K562 (cell line): ENCODE data around the gene LONRF2. TPM values are rescaled to one million over a fixed set of nuclear protein-coding genes. Genes with fewer than 3 reads are reported as not detected.

Experiments used
- BRD4 ChIP-seq: fragments of 200-600 bp; sonication (generic); IDR thresholded peaks from 2 replicates; pipeline ENCODE4 v1.6.1; 2017; ENCODE audit warnings: inconsistent platforms
- ETV5 ChIP-seq: sonication (generic); formaldehyde crosslinking; IDR thresholded peaks from 2 replicates; pipeline ENCODE4 v1.4.0; 2020; ENCODE audit warnings: low read depth, mild to moderate bottlenecking, missing genetic modification reagents
- NR1H2 ChIP-seq: sonication (generic); formaldehyde crosslinking; IDR thresholded peaks from 2 replicates; pipeline ENCODE4 v1.4.0; 2020; ENCODE audit warnings: mild to moderate bottlenecking, missing genetic modification reagents
- SIN3A ChIP-seq, 2 experiments: fragments of 150-350 bp in 1 of 2; IDR thresholded peaks; 2 replicates each; pipeline ENCODE4 v1.6.1; 2011 to 2016; ENCODE audit warnings: borderline replicate concordance in 2 of 2, low read depth in 2 of 2, low read length in 2 of 2, mild to moderate bottlenecking in 2 of 2, moderate library complexity in 2 of 2; ENCODE audit not compliant: control insufficient read depth in 1 of 2
- TBP ChIP-seq: optimal IDR thresholded peaks from 2 replicates; pipeline ENCODE3; 2011; ENCODE audit warnings: low read depth, low read length, improper control_type of control experiment
- TCFL5 ChIP-seq: fragments of 250-450 bp; sonication (Bioruptor Pico); conservative IDR thresholded peaks from 2 replicates; pipeline ENCODE4 v1.6.1; 2021; ENCODE audit warnings: mild to moderate bottlenecking, moderate library complexity, matching md5 sums
- TEAD4 ChIP-seq, 2 experiments: sonication (generic) in 1 of 2; formaldehyde crosslinking in 1 of 2; IDR thresholded peaks; 2 replicates each; pipeline versions ENCODE4 v1.6.1 to v1.8.0; 2012 to 2022; ENCODE audit warnings: borderline replicate concordance in 1 of 2, inconsistent platforms in 1 of 2, low read length in 1 of 2, mild to moderate bottlenecking in 1 of 2, missing genetic modification reagents in 1 of 2
- YY1 ChIP-seq, 3 experiments: IDR thresholded peaks; 2 replicates each; pipeline ENCODE4 v1.6.1; 2011; ENCODE audit warnings: low read length in 2 of 3, mild to moderate bottlenecking in 2 of 3, moderate library complexity in 2 of 3, borderline replicate concordance in 1 of 3, control low read depth in 1 of 3, low read depth in 1 of 3; ENCODE audit not compliant: insufficient read depth in 3 of 3, insufficient replicate concordance in 2 of 3, control insufficient read depth in 1 of 3, insufficient read length in 1 of 3; ENCODE audit errors: extremely low read depth in 1 of 3
- ZFX ChIP-seq: sonication (generic); formaldehyde crosslinking; IDR thresholded peaks from 2 replicates; pipeline ENCODE4 v1.8.0; 2022; ENCODE audit warnings: mild to moderate bottlenecking, missing genetic modification reagents, moderate library complexity
- ZNF444 ChIP-seq: fragments of 250-450 bp; sonication (Bioruptor Pico); IDR thresholded peaks from 2 replicates; pipeline ENCODE4 v1.4.0; 2020; ENCODE audit warnings: mild to moderate bottlenecking, moderate library complexity
- polyA plus RNA-seq, 8 experiments: library from polyadenylated mRNA; depleted of rRNA in 4 of 8; stranded (reverse) in 5 of 8; unstranded in 3 of 8; fragments of >200 nt; fragmentation: Nextera tagmentation in 2 of 8; fragmentation: Illumina TruSeq in 1 of 8; extraction: Ambion mirVana in 2 of 8; extraction: Trizol in 1 of 8; gene quantifications; 2 replicates each; pipeline versions ENCODE4 v1.2.1 to v1.2.3, GENCODE V29; 2011 to 2014; ENCODE audit warnings: inconsistent platforms in 1 of 8, missing spikeins in 1 of 8
- total RNA-seq, 7 experiments: library from RNA; depleted of rRNA in 6 of 7; stranded (reverse); fragments of >200 nt in 6 of 7; fragmentation: Illumina TruSeq in 2 of 7; extraction: Trizol in 2 of 7; gene quantifications; 2 replicates each; pipeline versions ENCODE4 v1.2.1 to v1.2.3, GENCODE V29; 2011 to 2021; ENCODE audit warnings: low replicate concordance in 1 of 7
- TF ChIP-seq, protein P1 (sequence below), 2 experiments: fragments of 450-650 bp in 1 of 2; IDR thresholded peaks; 2 replicates each; pipeline ENCODE4 v1.6.1; 2011 to 2017; ENCODE audit warnings: low read depth in 2 of 2, antibody characterized with exemption in 1 of 2, borderline replicate concordance in 1 of 2, low read length in 1 of 2, mild to moderate bottlenecking in 1 of 2, mixed read lengths in 1 of 2; ENCODE audit not compliant: control insufficient read depth in 1 of 2
- TF ChIP-seq, protein P2 (sequence below): fragments of 200-800 bp; sonication (Bioruptor generic); IDR thresholded peaks from 2 replicates; pipeline ENCODE4 v1.6.1; 2017; ENCODE audit warnings: missing genetic modification characterization, missing compliant biosample characterization
- TF ChIP-seq, protein P3 (sequence below), 2 experiments: IDR thresholded peaks; 2 replicates each; pipeline ENCODE4 v1.6.1; 2012; ENCODE audit warnings: improper control_type of control experiment in 2 of 2, low read depth in 2 of 2, low read length in 2 of 2, borderline replicate concordance in 1 of 2
- TF ChIP-seq, protein P4 (sequence below): conservative IDR thresholded peaks from 2 replicates; pipeline ENCODE4 v1.6.1; 2011; ENCODE audit warnings: low read depth, mild to moderate bottlenecking, low read length; ENCODE audit not compliant: control insufficient read depth
- TF ChIP-seq, protein P5 (sequence below): fragments of 250-450 bp; sonication (Bioruptor Pico); IDR thresholded peaks from 2 replicates; pipeline ENCODE4 v1.8.0; 2021; ENCODE audit warnings: borderline replicate concordance, mild to moderate bottlenecking, moderate library complexity; ENCODE audit not compliant: poor library complexity, severe bottlenecking

LONRF2 gene
- total and polyA plus RNA-seq, 9 of the 15 experiments (the other 6 are each of a cell fraction or from before 2014, with no cell fraction given) = 0.35 to 5.0 (median 2.7) TPM

DNA sequence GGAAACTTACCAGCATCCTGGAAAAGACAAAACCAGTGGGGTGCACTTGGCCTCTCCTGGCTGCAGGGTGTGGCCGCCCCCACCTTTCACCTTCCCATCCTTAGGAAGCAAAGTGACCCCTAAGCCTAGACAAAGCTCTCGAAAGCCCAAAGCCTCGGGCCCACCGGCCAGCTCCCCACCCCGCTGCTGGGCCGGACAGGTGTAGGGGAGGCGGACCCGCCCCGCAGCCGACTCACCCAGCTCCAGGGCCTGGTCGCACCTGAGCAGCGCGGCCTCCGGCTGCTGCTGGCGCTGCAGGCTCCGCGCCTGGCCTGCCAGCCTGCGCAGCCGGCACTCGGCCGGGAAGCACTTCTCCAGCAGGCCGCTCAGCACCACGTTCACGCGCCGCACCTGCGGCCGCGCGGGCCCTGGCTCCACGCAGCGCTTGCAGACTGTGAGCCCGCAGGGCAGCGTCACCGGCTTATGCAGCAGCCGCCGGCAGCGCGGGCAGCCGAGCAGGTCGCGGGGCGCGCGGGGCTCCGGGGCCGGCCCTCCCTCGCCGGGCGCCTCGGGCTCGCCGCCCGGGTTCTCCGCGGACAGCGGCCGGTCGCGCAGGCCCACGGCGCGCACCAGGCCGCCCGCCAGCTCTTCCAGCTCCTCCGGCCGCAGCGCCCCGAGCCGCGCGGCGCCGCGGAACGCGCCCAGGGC, 979 bp downstream of the LONRF2 start (continued):
- TF ChIP-seq ZFX (CRISPR knock-in tag) (peak; percentile 95), TCFL5 (CRISPR knock-in tag) (no peak), TEAD4 (IDR thresholded peaks at IDR 0.05; ENCODE audit: low read length) (no peak), TEAD4 (CRISPR knock-in tag; IDR thresholded peaks at IDR 0.05; ENCODE audit: borderline replicate concordance) (no peak), ZNF444 (no peak), BRD4 (no peak), SIN3A (IDR thresholded peaks at IDR 0.05; ENCODE audit: borderline replicate concordance in 2 of 2, control insufficient read depth in 1 of 2, low read depth in 2 of 2, low read length in 2 of 2) (no peak), TBP (peak; percentile 14), NR1H2 (CRISPR knock-in tag) (no peak), ETV5 (CRISPR knock-in tag) (no peak), YY1 (IDR thresholded peaks at IDR 0.05; ENCODE audit: borderline replicate concordance in 1 of 3, control insufficient read depth in 1 of 3, extremely low read depth in 1 of 3, insufficient read depth in 3 of 3, insufficient read length in 1 of 3, insufficient replicate concordance in 2 of 3, low read depth in 1 of 3, low read length in 2 of 3) (peak in 1 of 3 experiments; percentile 36)
- TF ChIP-seq, protein P1, sequence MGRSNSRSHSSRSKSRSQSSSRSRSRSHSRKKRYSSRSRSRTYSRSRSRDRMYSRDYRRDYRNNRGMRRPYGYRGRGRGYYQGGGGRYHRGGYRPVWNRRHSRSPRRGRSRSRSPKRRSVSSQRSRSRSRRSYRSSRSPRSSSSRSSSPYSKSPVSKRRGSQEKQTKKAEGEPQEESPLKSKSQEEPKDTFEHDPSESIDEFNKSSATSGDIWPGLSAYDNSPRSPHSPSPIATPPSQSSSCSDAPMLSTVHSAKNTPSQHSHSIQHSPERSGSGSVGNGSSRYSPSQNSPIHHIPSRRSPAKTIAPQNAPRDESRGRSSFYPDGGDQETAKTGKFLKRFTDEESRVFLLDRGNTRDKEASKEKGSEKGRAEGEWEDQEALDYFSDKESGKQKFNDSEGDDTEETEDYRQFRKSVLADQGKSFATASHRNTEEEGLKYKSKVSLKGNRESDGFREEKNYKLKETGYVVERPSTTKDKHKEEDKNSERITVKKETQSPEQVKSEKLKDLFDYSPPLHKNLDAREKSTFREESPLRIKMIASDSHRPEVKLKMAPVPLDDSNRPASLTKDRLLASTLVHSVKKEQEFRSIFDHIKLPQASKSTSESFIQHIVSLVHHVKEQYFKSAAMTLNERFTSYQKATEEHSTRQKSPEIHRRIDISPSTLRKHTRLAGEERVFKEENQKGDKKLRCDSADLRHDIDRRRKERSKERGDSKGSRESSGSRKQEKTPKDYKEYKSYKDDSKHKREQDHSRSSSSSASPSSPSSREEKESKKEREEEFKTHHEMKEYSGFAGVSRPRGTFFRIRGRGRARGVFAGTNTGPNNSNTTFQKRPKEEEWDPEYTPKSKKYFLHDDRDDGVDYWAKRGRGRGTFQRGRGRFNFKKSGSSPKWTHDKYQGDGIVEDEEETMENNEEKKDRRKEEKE (IDR thresholded peaks at IDR 0.05; ENCODE audit: borderline replicate concordance in 1 of 2, control insufficient read depth in 1 of 2, low read depth in 2 of 2, low read length in 1 of 2) = no peak
- TF ChIP-seq, protein P2, sequence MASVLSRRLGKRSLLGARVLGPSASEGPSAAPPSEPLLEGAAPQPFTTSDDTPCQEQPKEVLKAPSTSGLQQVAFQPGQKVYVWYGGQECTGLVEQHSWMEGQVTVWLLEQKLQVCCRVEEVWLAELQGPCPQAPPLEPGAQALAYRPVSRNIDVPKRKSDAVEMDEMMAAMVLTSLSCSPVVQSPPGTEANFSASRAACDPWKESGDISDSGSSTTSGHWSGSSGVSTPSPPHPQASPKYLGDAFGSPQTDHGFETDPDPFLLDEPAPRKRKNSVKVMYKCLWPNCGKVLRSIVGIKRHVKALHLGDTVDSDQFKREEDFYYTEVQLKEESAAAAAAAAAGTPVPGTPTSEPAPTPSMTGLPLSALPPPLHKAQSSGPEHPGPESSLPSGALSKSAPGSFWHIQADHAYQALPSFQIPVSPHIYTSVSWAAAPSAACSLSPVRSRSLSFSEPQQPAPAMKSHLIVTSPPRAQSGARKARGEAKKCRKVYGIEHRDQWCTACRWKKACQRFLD (CRISPR knock-in tag) = no peak
- TF ChIP-seq, protein P3, sequence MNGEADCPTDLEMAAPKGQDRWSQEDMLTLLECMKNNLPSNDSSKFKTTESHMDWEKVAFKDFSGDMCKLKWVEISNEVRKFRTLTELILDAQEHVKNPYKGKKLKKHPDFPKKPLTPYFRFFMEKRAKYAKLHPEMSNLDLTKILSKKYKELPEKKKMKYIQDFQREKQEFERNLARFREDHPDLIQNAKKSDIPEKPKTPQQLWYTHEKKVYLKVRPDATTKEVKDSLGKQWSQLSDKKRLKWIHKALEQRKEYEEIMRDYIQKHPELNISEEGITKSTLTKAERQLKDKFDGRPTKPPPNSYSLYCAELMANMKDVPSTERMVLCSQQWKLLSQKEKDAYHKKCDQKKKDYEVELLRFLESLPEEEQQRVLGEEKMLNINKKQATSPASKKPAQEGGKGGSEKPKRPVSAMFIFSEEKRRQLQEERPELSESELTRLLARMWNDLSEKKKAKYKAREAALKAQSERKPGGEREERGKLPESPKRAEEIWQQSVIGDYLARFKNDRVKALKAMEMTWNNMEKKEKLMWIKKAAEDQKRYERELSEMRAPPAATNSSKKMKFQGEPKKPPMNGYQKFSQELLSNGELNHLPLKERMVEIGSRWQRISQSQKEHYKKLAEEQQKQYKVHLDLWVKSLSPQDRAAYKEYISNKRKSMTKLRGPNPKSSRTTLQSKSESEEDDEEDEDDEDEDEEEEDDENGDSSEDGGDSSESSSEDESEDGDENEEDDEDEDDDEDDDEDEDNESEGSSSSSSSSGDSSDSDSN (IDR thresholded peaks at IDR 0.05; ENCODE audit: borderline replicate concordance in 1 of 2, low read depth in 2 of 2, low read length in 2 of 2) = peak; percentile 54 to 70; a peak in 3 of 4 replicates
- TF ChIP-seq, protein P4, sequence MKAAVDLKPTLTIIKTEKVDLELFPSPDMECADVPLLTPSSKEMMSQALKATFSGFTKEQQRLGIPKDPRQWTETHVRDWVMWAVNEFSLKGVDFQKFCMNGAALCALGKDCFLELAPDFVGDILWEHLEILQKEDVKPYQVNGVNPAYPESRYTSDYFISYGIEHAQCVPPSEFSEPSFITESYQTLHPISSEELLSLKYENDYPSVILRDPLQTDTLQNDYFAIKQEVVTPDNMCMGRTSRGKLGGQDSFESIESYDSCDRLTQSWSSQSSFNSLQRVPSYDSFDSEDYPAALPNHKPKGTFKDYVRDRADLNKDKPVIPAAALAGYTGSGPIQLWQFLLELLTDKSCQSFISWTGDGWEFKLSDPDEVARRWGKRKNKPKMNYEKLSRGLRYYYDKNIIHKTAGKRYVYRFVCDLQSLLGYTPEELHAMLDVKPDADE = peak; percentile 62; the same call in 1 of the 2 replicates
- TF ChIP-seq, protein P5, sequence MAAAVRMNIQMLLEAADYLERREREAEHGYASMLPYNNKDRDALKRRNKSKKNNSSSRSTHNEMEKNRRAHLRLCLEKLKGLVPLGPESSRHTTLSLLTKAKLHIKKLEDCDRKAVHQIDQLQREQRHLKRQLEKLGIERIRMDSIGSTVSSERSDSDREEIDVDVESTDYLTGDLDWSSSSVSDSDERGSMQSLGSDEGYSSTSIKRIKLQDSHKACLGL (CRISPR knock-in tag) = no peak
